AG09319 (cell line): ENCODE results near the gene CD69.

Experiments
- DNase-seq: peaks from one replicate; pipeline ENCODE4 v3.0.0-alpha.2; 2010; ENCODE audit warnings: low read depth; ENCODE audit errors: extremely low read depth
- CTCF ChIP-seq: IDR thresholded peaks from 2 replicates; pipeline ENCODE4 v1.5.1; 2011; ENCODE audit warnings: low read depth, mild to moderate bottlenecking, inconsistent platforms, low read length, moderate library complexity

The CD69 gene

GRCh38 chr12:9792961-9793617 lies 32.4 kb upstream of the CD69 start:
- TF ChIP-seq CTCF = no peak
- DNase-seq = no peak

- no peak for DNase-seq
Observed at GRCh38 chr12:9792185-9792900, 31.6 kb upstream of the CD69 start.

DNA sequence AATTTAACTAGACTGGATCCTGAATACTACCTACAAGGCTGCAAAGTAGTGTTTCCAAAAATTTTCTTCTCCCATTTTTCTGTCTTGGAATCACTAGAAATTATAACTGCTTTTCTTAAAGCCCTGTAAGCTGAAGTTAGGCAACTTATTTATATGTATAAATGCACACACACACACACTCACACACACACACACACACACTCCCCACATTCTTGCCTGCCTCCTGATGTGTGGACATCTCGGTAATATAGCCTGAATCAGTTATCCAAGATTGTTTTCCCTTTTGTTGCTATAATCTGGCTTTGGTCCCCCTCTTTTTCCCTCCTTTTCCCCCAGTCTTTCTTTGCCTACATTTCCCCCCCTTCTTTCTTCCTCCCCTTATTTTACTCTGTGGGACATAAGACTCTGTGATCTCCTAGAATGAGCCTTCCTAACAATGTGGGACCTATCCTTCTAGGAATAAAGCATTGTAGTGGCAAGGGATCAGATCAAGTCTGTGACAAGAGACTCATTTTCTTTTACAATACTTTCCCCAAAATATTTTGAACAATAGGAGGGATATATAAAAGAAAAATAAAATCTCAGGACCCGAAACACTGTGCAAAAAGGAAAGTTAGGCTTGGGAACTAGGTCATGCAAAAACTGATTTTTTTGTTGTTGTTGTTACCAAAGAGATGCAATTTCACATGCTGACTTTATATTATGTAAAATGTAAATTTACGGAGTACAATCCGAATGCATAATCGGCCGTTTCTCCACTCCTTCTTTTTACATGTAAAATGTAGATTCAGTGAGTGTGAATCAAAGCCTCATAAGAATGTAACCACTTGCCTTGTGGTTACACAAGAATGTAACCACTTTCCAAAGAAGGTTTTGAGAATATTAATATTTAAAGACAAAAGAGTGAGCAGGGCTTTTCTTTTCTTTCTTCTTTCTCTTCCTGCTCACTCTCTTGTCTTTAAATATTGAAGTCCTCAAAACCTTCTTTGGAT lies 26.3 kb upstream of the CD69 start:
- TF ChIP-seq CTCF = no peak
- no peak for DNase-seq

More at GRCh38 chr12:9792185-9792900, 31.6 kb upstream of the CD69 start:
- TF ChIP-seq CTCF = no peak

- no peak for TF ChIP-seq CTCF
- no peak for DNase-seq
Observed at GRCh38 chr12:9784816-9785215, 24.1 kb upstream of the CD69 start.

DNA sequence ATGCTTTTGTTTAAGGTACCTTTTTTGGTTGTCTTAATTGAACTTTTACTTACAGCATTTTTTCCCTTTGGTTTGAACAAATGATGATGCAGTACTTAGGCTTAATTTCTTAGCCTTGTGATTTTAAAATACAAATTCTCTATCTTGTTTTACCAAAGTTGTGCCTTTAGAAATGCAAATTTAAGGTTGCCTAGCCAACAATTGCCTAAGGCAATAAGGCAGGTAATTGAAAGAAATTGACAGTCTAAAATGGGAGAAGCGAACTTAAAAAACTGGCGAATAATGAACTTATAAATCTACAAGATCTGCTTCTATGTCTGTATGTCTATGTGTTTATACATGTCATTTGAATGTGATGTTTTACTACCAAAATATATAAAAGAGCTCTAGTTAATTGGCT lies 23.6 kb upstream of the CD69 start:
- no peak for TF ChIP-seq CTCF
- no peak for DNase-seq

- no peak for DNase-seq
- no peak for TF ChIP-seq CTCF
Observed at GRCh38 chr12:9782547-9783382, 22.1 kb upstream of the CD69 start.
